HuH-7.5 (cell line): ENCODE data around the gene STK32B.
"Not testable (repeated sequence)": the region's sequence is repeated elsewhere in the genome, so short reads cannot be mapped to it uniquely, and the experiment has no call there.

Experiments
- DNase-seq: peaks from one replicate; pipeline ENCODE4 v3.0.0; 2011; ENCODE audit warnings: low spot score

The STK32B gene

DNA sequence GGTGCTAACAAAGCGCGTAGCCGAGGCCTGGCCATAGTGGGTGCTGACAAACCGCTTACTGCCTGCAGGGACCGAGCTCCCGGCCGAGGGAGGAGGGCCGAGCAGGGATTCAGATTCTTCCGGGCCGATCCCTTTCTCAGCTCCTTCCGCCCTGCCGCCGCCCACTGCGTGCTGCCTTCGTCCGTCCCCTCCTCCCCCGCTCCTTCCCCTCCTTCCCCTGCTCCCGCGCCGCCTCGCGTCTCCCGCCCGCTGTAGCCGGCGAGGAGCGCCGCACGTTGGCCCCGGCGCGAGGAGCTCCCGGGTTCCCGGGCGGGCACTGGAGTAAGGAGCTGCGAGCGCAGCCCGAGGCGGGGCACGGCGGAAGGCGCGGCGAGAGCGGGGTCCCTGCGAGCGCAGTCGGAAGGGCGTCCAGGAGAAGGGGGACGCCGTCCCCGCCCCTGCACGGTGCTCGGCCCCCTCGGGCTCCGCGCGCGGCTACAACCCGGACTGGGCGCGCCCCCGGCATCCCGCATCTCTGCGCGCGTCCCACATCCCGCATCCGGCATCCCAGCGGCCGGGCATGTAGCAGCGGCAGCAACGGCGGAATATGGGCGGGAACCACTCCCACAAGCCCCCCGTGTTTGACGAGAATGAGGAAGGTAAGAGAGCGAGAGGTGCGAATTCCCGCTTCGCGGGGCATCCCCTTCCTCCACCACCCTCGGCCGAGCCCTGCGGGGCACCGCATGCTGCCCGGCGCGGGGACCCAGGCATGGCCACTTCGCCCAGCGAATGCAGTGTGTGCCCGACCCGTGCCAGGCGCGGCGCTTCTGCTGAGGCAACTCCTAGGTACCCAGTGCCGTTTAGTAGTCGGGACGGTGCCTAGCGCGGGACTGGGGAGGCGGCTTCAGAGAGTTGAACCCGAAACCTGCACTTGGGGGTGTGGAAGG, at the start of gene STK32B:
STK32B (plus strand) TSS at position 203 of the 926 bp plus-strand sequence.
- no peak for DNase-seq

DNA sequence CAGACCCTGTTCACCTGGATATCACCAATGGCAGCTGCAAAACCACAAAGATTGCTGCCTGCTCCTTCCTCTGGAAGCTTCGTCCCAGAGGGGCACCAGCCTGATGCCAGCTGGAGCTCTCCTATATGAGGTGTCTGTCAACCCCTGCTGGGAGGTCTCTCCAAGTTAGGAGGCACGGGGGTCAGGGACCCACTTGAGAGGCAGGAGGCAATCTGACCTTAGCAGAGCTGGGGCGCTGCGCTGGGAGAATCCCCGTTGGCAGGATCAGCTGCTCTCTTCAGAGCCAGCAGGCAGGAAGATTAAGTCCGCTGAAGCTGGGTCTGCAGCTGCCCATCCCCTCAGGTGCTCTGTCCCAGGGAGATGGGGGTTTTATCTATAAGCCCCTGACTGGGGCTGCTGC, 49.6 kb upstream of the STK32B start:
- not testable (repeated sequence) for DNase-seq

DNA sequence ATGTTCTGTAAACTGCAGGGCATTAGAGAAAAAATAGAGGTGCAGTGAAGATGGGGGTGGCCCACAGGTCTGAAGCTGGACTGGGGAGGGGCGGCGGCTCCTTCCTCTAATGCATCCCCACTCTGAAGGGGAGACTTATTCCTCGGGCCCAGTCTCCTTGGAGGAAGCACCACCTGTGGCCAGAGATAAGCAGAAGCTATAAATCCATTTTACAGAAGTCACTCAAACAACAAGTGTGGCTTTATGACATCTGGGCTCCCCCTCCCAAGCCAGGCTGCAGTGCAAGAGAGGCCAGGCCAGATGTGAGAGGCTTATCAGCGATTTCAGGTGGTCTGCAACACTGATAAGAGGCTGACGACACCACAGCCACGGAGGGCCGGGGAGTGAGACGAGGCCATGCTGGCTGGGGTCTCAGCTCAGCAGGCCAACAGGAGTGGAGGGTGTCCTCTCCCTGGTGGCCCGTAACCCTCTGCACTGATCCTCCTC, 47.9 kb upstream of the STK32B start:
- no peak for DNase-seq

DNA sequence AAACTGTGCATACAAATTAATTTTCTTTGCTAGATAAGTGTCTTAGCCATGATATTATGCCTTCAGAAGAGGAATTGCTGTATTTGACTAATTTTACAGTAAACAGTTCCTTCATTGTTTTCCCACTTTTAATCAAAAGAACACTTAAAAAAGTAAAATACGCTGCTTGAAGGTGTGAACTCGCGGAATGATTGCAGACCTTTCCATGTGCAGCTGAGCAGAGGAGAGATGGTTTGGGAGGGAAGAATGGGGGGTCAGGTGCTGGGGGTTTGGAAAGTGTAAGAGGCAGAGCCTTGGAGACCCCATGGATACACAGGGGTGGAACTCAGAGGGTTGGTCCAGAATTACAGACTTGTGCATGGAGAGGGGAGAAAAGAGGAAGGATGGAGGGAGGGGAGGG, 47.4 kb upstream of the STK32B start:
- no peak for DNase-seq

DNA sequence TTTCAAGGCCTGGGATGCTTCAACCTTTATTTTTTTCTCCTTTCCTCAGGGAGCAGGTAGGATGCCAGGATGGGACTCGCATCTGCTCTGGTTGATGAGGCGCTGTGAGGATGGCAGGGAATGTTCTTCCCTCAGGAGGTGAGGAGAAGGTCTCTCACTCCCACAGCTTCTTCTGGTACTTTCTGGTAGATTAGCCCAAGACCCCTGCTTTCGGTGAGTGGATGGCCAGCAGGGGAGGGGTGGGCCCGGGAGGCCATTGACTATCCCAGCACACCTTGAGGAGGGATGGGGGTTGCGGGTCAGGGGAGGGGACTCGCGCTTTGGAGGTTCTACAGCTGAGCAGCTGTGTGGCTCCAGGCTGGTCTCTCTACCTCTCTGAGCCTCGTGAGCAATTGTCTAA, 46.8 kb upstream of the STK32B start:
- DNase-seq = no peak

DNA sequence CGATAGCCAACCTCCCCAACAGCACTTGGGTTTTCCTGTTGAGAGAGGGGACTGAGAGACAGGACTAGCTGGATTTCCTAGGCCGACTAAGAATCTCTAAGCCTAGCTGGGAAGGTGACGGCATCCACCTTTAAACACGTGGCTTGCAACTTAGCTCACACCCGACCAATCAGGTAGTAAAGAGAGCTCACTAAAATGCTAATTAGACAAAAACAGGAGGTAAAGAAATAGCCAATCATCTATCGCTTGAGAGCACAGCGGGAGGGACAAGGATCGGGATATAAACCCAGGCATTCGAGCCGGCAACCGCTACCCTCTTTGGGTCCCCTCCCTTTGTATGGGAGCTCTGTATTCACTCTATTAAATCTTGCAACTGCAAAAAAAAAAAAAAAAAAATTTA, 44.3 kb upstream of the STK32B start:
- DNase-seq = not testable (repeated sequence)

DNA sequence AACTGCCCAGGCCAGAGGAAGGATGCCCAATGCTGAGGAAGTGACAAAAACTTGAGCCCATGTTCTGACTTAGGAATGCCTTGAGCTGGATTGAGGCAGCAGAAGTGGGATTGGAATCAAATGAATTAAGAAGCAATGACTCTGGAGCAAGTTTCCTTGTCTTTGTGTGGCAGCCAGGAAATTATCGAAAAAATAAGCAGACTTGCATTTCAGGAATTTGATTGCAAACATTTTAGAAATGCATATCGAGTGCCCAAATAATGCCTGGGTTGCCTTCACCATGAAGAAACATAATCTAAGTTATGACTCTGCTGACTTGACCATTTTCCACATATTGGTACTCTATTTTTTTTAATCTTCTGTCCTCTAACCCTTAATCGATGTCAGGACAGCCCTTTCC, 41.5 kb upstream of the STK32B start:
- DNase-seq = no peak

DNA sequence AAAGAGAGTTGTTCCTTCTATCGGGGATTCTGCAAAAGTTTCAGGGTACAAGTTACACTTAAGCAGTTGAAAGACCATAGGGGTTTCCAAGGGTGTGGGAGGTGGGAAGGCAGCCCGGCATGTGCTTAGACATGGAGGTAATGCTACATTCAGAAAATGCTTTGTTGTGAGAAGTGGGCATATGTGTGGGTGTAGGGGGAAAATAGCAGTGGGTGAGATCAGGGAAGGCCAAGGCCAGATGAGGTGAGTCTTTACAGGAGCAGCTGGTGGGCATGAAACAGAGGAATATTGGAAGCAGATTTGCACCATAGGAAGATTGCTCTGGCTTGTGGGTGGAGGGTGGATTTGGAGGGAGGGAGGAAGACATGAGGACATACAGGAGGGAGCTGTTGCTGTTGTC, 40.3 kb upstream of the STK32B start:
- DNase-seq = no peak

DNA sequence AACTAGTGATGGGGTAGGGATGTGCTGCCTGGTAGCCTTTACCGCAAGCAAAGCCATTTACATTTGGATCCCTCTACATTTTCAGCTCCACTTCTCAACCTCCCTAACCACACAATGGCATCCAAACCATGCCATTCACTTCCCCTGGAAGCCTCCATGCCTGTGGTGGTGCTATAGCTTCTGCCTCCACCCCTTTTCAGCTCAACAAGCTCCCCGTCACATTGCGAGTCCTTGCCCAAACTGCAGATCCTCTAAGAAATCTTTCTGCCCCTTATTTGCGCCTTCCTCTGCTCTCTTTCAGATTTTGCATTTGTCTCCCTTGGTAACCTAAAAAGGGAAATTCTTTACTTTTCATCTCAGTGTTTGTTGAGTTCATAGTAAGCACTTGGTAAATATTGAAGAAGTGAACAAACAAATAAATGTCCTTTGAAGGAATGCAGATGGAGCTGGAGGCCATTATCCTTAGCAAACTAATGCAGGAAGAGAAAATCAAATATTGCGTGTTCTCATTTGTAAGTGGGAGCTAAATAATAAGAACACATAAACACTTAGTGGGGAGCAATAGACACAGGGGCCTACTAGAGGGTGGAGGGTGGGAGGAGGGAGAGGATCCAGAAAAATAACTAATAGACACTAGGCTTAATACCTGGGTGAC, 38.9 kb upstream of the STK32B start:
- DNase-seq = no peak

DNA sequence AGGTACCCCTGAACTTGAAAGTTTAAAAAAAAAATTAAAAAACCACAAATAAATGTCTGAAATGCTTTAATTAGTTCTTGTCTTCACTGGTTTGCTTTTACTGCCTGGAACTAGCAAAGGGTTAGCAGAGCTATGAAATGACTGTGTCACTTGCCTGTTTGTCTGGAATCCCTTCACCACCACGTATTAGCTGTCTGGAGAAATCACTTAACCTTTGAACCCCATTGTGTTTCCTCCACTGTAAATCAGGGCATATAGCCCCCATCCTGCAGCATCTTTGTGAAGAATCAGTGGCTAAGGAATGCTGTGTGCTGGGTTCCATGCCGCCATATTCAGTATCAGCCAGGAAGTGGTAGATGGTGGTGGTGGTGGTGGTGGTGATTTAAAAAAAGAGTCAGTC, 38.3 kb upstream of the STK32B start:
- no peak for DNase-seq

DNA sequence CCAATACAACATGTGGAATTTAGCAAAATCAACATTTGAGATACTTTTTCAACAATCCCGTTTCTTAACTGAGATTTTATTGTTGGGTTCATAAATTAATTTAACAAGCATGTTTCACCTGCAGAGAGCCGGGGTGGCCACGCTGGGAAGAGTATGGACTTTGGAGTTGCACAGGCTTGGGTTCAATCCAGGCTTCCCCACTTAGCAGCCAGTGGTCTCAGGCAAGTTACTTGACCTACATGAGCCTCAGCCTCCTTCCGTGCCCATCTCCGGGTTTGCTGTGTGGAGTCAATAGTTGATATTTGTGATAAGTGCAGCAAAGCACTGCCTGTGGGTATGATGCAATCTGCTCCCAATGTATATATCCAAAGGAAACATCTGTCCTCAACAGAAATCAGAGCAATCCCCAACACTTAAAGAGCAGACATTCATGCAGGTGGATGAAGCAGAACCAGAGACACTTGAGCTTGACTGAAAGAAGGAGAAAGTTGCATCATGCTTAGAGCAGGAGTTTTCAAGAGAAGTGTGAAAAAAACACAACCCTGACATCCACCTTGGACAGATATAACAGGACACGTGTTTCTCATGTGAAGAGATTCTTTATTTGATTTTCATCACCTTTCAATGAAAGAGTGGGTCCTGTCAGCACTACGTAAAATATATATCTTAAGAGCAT, 37.1 kb upstream of the STK32B start:
- no peak for DNase-seq

DNA sequence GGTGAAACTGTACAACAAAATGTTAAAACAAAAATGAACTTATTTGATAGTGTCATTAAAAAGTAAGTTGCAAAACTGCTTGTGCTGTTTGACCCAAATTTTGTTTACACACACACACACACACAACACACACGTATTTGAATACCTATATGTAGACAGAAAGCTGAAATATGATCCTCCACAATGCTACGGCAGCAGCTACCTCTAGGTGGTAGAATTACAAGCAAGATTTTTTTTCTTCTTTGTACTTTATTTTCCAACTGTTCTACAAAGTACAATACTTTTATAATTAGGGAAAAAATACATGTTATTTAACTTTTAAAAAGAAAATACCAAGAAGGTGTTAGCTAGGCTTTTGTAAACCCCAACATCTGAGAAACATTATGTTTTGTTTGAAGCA, 33.2 kb upstream of the STK32B start:
- DNase-seq = no peak

DNA sequence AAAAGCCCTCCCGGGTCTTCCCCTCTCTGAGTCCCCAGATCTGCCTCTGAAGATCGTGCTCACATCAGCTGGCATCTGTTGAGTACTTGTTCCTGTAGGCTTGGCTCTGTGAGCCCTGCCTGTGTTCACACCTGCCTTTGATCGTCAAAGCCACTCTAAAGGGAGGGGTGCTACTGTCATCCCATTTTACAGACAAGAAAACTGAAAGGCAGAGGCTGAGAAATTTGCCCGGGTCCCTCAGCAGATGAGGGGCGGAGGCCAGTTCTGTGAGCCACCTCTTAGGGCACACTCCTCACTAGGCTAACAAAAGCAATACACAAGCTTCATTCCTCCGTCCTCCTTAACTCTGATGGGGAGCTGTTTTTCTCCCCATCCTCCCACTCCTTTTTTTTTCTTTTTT, 32.7 kb upstream of the STK32B start:
- DNase-seq = no peak

DNA sequence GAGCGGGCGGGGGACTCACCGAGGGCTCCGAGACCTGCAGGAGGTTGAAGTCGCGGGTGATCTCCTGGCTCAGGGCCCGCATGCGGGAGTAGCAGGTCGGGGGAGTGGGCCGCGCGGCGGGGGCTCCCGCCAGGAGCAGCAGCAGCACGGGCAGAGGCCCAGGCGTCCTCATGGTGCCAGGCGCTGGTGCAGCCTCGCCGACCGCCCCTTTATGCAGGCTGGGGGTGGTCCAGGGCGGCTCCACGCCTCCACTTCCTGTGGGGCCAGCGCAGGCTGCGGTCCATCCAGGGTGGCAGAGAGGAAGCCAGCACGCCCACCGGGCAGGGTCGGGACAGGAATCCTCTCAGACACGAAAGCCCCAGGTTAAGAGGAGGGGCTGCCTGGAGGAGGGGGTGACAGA, 32.0 kb upstream of the STK32B start, which contains the start of gene CYTL1:
CYTL1 (minus strand) TSS at position 185 of the 400 bp plus-strand sequence; CDS start at position 172, 13 bp downstream.
- no peak for DNase-seq

DNA sequence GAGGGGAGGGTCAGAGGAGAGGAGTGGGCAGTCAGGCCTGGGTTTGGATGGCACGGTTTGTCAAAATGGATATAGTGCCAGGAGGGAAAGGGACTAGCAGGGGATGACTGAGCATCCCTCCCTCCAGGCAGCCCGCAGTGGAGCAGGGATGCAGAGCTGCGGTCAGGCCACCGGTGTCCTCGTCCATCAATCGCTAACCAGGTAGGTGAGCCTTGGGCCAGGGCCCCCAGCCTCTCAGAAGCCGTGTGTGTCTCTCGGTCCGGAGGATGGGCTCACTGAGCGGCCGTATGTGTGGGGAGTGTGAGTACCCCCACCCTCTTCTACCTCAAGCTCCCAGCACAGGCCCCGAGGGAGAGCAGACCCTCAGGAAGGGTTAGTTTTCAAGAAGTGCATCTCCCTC, 31.5 kb upstream of the STK32B start:
- no peak for DNase-seq

DNA sequence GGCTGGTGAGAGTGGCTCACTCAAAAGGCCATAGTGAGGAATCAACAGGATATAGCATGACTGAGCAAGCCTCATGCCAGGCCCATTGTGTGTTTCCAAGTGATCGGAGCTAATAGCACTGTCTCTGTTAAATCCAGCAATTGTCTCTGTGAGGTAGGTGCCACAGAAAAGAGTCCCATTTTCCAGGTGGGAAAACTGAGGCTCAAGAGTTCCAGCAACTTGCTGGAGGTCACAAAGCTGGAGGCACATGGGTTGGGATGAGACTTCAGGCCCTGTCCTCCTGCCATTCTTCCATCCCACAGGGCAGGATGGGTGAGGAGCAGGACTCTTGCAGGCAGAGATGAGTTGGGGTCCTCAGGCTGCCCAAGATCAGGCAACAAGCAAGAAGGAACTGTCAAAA, 30.9 kb upstream of the STK32B start:
- no peak for DNase-seq

DNA sequence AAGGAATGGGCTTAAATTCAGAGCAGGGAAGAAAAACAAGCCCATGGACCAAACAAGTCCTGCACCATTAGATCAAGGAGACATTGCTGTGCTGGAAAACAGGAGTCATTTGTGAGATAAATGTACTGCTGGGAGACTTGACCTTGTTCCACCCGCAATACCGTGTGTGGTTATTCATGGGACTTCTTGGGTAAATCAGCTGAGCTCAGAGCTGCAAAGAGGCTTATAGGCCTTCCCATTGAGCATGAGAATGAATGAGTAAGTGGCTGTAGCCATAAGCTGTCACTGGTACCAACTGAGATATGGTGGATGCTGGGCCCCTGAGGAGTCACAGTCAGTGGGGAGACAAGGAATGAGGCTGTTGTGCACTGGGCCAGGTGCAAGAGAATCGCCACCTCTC, 29.7 kb upstream of the STK32B start:
- no peak for DNase-seq

DNA sequence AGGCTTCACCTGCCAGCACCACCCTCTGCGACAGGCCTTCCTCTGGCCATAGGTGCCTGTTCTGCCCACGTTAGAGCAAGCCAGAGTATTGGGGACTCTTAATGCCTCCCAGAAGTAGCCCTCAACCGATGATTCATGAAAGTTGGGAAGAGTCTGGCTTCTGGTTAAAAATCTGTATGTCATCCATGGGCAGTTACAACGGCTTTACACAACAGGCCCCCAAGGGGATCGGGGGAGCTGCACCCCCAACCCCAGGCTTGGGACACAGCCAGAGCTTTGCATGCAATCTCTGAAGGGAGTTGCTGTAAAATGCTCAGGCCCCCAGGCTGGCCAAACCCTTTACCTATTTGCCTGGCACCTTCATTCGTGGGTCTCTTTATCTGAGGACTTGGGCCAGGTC, 26.6 kb upstream of the STK32B start:
- no peak for DNase-seq

DNA sequence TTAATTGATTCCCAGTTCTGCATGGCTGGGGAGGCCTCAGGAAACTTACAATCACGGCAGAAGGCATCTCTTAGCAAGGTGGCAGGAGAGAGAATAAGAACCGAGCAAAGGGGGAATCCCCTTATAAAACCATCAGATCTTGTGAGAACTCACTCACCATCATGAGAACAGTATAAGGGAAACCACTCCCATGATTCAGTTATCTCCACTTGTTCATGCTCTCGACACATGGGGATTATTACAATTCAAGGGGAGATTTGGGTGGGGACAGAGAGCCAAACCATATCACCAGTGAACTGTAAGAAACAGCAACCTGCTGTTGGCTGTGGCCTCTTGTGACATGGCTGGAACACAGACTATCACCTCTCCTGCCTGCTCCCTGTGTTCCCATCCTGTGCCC, 24.9 kb upstream of the STK32B start:
- no peak for DNase-seq

DNA sequence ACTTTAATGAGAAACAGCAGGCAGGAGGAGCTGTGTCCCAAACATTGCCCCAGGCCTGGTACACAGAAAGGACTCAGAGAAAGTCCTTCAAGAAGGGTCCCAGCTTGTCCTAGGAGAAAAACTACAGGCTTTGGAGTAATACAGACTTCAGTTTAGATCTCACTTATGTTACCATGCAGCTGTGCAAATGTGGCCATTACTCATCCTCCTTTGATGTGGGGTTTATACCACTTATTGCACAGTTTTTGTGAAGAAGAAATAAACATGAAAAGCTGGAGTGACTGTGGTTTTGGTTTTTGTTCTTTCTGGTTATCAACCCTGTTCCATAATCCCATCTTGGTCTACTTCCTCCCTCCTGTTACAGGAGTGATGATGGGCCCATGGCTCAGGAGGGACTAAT, 23.9 kb upstream of the STK32B start:
- no peak for DNase-seq

DNA sequence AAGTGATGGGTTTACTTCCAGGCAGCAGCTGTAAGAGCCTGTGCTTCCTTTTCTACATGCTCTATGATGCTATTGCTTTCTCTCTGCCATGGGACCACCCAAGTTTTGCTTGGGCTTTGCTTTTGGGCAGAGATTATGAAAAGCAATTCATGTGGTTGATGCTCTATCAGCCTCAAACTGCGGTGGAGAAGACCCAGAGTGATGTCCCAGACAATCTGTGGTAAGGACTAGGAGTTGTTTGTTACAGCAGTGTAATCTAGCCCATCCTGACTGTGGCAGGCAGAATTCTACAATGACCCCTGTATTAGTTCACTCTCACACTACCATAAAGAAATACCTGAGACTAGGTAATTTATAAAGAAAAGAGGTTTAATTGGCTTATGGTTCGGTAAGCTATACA, 22.8 kb upstream of the STK32B start:
- DNase-seq = no peak

DNA sequence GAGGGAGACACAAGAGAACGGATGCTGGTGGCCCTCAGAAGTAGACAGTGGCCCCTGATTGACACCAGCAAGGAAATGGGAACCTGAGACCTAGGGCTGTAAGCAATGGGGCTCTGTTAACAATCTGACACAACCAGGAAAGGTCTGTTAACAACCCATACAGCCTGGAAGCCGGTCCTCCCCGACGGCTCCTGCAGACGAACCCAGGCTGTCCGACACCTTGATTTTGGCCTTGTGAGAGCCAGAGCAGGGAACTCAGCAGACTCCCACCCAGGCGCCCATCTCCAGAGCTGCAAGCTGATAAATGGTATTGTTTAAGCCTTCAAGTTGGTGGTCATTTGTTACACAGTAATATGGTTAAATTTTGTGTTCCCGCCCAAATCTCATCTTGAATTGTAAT, 21.8 kb upstream of the STK32B start:
- DNase-seq = no peak

DNA sequence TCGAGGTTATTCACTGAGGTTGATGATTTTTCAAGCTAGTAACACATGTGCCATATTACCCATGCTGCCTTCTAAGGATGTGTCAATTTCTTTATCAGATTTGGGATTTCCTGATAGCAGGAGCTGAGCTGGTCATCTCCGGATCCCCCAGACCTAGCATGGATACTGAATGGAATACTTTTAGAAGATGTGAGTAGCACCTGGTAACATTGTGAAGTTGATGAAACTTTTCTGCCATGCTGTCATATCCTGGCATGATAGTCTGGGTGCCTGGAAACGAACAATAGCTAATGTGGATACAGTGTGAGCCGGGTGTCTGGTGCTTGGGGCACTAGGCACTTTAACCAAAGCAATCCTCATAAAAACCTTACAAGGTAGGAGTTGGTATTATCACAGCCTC, 21.1 kb upstream of the STK32B start:
- DNase-seq = no peak
